Activated naive CD8-positive, alpha-beta T cell treated with anti-CD3 and anti-CD28 coated beads for 36 hours (primary cell): ENCODE measurements around the gene MACO1. TPM values are rescaled to one million over a fixed set of nuclear protein-coding genes. Genes with fewer than 3 reads are reported as not detected.
"Not testable (repeated sequence)": the region's sequence is repeated elsewhere in the genome, so short reads cannot be mapped to it uniquely, and the experiment has no call there.

ENCODE experiments used
- DNase-seq: peaks from one replicate; pipeline ENCODE4 v3.0.0; 2021
- H3K27ac Mint-ChIP-seq: one replicate; pipeline ENCODE4 v1.8.0; 2022; ENCODE audit warnings: mild to moderate bottlenecking, moderate library complexity, mixed read lengths
- H3K27me3 Mint-ChIP-seq: one replicate; pipeline ENCODE4 v1.8.0; 2022; ENCODE audit warnings: mild to moderate bottlenecking, mixed read lengths
- H3K36me3 Mint-ChIP-seq: one replicate; pipeline ENCODE4 v1.8.0; 2021; ENCODE audit warnings: mild to moderate bottlenecking, mixed read lengths
- H3K4me1 Mint-ChIP-seq: one replicate; pipeline ENCODE4 v1.8.0; 2021; ENCODE audit warnings: mixed read lengths
- H3K4me3 Mint-ChIP-seq: one replicate; pipeline ENCODE4 v1.8.0; 2022; ENCODE audit warnings: mild to moderate bottlenecking, moderate library complexity, mixed read lengths
- H3K9me3 Mint-ChIP-seq: one replicate; pipeline ENCODE4 v1.8.0; 2022; ENCODE audit warnings: mixed read lengths
- total RNA-seq, 2 experiments: library from RNA; stranded (reverse); gene quantifications; one replicate each; pipeline ENCODE4 v1.2.3, GENCODE V29; 2021

MACO1 gene
- total RNA-seq, 2 experiments from 2014 or later, result 19.8 to 20.9 TPM

- not testable (repeated sequence) for H3K27me3 Mint-ChIP-seq, H3K27ac Mint-ChIP-seq, H3K4me1 Mint-ChIP-seq, H3K9me3 Mint-ChIP-seq, H3K36me3 Mint-ChIP-seq, H3K4me3 Mint-ChIP-seq, DNase-seq
These were observed 17.6 kb upstream of the MACO1 start for GRCh38 chr1:25412872-25413623.

- not testable (repeated sequence) for H3K27ac Mint-ChIP-seq, DNase-seq, H3K4me1 Mint-ChIP-seq, H3K9me3 Mint-ChIP-seq, H3K4me3 Mint-ChIP-seq, H3K36me3 Mint-ChIP-seq, H3K27me3 Mint-ChIP-seq
These were observed 16.5 kb upstream of the MACO1 start for GRCh38 chr1:25414157-25414556.

GRCh38 chr1:25414578-25414977 is 16.1 kb upstream of the MACO1 start:
- H3K4me3 Mint-ChIP-seq, H3K4me1 Mint-ChIP-seq, H3K27ac Mint-ChIP-seq, H3K36me3 Mint-ChIP-seq, H3K27me3 Mint-ChIP-seq, DNase-seq, H3K9me3 Mint-ChIP-seq: not testable (repeated sequence)

DNA sequence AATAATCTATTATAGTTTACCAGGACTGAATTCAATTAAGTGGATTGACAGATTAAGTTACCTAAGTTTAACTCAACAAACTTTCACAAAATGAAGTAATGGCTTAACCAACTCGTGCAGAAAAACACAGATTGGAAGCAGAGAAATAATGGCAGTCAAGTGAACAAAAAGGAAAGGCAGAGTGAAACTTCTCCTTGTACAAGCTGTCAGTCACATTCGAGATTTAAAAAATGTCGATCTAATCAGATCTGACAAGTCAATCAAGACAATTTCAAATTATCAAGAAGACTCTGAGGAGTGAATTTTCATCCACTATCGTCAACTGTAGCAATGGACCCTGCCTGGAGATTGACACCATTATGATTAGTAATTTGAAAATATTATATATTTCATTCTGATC is 13.4 kb upstream of the MACO1 start:
- H3K27ac Mint-ChIP-seq, H3K9me3 Mint-ChIP-seq, H3K27me3 Mint-ChIP-seq, H3K36me3 Mint-ChIP-seq, H3K4me3 Mint-ChIP-seq, DNase-seq, H3K4me1 Mint-ChIP-seq: not testable (repeated sequence)

GRCh38 chr1:25419339-25419738 is 11.4 kb upstream of the MACO1 start:
- not testable (repeated sequence) for H3K36me3 Mint-ChIP-seq, DNase-seq, H3K27ac Mint-ChIP-seq, H3K4me1 Mint-ChIP-seq, H3K27me3 Mint-ChIP-seq, H3K9me3 Mint-ChIP-seq, H3K4me3 Mint-ChIP-seq

GRCh38 chr1:25420715-25421114 is 10.0 kb upstream of the MACO1 start, which contains the start of gene RHCE:
Gene RHCE, minus strand, starts transcription at chr1:25420825. Its CDS starts 39 bp downstream, at chr1:25420786.
- not testable (repeated sequence) for H3K27ac Mint-ChIP-seq, H3K4me1 Mint-ChIP-seq, H3K36me3 Mint-ChIP-seq, H3K27me3 Mint-ChIP-seq, DNase-seq, H3K9me3 Mint-ChIP-seq, H3K4me3 Mint-ChIP-seq

GRCh38 chr1:25423206-25423605 is 7.5 kb upstream of the MACO1 start:
- H3K36me3 Mint-ChIP-seq, H3K9me3 Mint-ChIP-seq, H3K4me1 Mint-ChIP-seq, H3K4me3 Mint-ChIP-seq, H3K27ac Mint-ChIP-seq, H3K27me3 Mint-ChIP-seq, DNase-seq: not testable (repeated sequence)

- Mint-ChIP-seq H3K27me3 (no peaks in the 10 kb centered on the region), H3K9me3 (no peaks in the 10 kb centered on the region), H3K4me3 (no peak overlapping the region), H3K4me1 (peaks cover 8% of the 10 kb centered on the region), H3K27ac (no peak overlapping the region), H3K36me3 (peaks cover 2% of the 10 kb centered on the region)
- DNase-seq, result no peak
These were observed 5.3 kb upstream of the MACO1 start for GRCh38 chr1:25425098-25426085.

GRCh38 chr1:25427696-25428095 is 3.0 kb upstream of the MACO1 start:
- Mint-ChIP-seq H3K36me3 (peaks cover 2% of the 10 kb centered on the region), H3K9me3 (no peaks in the 10 kb centered on the region), H3K4me1 (peaks cover 17% of the 10 kb centered on the region), H3K27ac (no peak overlapping the region), H3K4me3 (no peak overlapping the region), H3K27me3 (no peaks in the 10 kb centered on the region)
- no peak for DNase-seq

DNA sequence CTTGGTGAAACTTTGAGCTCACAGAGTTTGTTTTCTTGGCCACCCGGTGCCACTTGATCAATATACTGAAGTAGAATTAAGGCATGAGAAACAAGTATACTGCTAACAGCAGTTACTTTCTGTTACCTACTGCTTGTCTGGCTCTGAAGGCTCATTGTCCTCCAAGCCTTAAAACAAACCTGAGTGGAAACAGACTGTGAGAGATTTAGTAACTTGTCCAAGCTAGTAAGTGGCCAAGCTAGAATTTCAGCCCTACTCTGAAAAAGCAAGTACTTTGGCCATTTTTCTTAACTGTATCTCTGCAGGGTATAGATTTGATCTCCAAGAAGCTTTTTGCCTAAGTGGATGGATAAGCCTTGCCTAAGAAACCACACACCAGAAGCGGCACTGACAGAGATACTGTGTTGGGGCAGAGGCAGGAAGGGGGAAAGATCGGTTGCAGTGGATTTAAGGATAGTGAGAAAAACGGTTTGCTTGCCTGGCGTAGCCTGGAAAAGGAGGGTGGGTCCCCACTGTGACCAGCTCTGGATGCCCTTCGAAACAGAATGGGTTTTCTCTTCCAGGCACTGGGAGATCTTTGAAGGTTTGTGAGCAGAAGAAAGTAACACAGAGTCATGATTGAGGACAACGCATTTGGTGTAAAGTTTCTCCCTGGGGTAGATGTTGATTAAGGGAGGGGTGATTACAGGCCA is 2.1 kb upstream of the MACO1 start:
- Mint-ChIP-seq H3K4me3 (peak overlapping the region; percentile 35), H3K27ac (no peak overlapping the region), H3K27me3 (no peaks in the 10 kb centered on the region), H3K9me3 (no peaks in the 10 kb centered on the region), H3K36me3 (peaks cover 2% of the 10 kb centered on the region), H3K4me1 (peaks cover 26% of the 10 kb centered on the region)
- no peak for DNase-seq

- peak; percentile 81 for DNase-seq
- H3K27ac Mint-ChIP-seq, result peak overlapping the region; percentile 86
- H3K4me1 Mint-ChIP-seq, result peaks cover 52% of the 10 kb centered on the region
- no peaks in the 10 kb centered on the region for H3K27me3 Mint-ChIP-seq
- H3K9me3 Mint-ChIP-seq, result no peaks in the 10 kb centered on the region
- peaks cover 2% of the 10 kb centered on the region for H3K36me3 Mint-ChIP-seq
- H3K4me3 Mint-ChIP-seq, result peak overlapping the region; percentile 95
These were observed 527 bp downstream of the MACO1 start for GRCh38 chr1:25430967-25431881.

DNA sequence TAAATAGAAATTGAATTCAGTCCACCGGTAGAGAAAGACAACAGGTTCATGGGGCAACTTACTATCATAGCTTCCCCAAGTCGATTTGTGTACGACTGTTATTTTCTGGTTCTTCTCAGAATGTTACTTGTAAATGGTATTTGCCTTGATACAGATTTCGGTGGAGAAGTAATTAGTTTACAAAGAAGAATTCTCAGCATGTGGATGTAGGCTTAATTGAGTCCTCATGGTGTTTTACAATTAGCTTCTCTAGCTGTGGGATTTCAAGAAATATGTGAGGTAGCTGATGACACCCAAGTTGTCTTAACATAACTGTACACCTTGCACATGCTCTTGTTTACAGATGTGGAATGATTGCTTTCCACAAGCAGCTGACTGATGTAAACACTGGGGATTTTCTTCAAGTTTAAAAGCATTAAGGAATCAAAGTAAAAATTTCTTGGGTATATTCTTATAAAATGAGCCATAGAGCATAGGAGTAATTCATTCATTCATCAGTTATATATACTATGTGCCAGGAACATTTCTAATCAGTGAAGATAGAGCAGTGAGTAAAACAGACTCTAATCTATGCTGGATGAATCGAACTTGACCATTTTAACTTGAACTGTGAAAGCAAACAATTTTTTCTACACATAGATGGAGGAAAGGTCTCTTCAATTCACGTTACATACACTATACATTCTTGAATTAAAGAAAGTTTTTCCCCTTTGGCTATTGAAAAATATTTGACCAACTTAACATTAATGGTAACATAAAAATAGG is 1.4 kb downstream of the MACO1 start:
- peak overlapping the region; percentile 87 for H3K4me3 Mint-ChIP-seq
- peak overlapping the region; percentile 86 for H3K27ac Mint-ChIP-seq

DNA sequence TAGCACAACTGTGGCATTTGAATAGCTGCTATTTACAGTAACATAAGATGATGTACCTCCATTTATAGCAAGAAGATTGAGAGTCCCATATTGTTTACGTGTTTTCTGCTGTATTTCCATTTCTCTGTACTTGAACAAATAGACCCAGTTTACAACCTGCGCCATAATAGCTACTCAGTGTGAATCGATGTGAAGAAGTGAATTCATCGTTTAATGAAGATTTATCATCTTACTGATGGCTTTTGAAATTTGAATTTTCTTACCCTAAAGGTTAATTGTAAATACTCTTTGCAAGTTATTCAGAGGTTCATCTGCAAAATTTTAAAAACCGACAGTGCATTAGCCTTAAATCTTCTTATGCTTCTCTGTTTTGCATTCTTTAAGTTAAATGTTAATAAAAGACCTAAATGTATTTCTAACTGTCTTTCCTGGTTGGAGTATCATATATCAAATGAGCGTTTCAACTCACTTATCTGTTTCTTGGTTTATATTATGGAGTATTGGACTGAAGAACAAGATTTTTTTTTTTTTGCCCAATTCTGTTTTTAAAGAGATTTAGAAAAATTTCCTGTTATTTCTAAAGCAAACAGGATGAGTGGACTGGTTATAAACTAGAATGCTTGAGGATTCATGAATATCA is 2.2 kb downstream of the MACO1 start:
- Mint-ChIP-seq H3K4me1 (peaks cover 58% of the 10 kb centered on the region), H3K9me3 (no peaks in the 10 kb centered on the region)

More for the DNA sequence above, 1.4 kb downstream of the MACO1 start:
- H3K27me3 Mint-ChIP-seq, result no peaks in the 10 kb centered on the region
- H3K4me1 Mint-ChIP-seq, result peaks cover 58% of the 10 kb centered on the region
- no peak for DNase-seq
- no peaks in the 10 kb centered on the region for H3K9me3 Mint-ChIP-seq
- H3K36me3 Mint-ChIP-seq, result peaks cover 2% of the 10 kb centered on the region

More for the DNA sequence above, 2.2 kb downstream of the MACO1 start:
- Mint-ChIP-seq H3K36me3 (peaks cover 1% of the 10 kb centered on the region), H3K27me3 (no peaks in the 10 kb centered on the region), H3K4me3 (peak overlapping the region; percentile 87), H3K27ac (no peak overlapping the region)
- no peak for DNase-seq
